Endothelial cell of umbilical vein (primary cell): ENCODE data around the gene OGFOD2. TPM values are rescaled to one million over a fixed set of nuclear protein-coding genes. Genes with fewer than 3 reads are reported as not detected.

Source experiments
- BruUV-seq: library from RNA; stranded (reverse); fragments of 400-500 nt; replicated peaks from 2 replicates; lab custom pipeline; 2021; lab: Mats Ljungman, UMichigan
- CTCF ChIA-PET: fragments of 300-600, 350-600 bp; sonication (Branson Sonifier 250); formaldehyde crosslinking; loops from one replicate; lab custom pipeline; 2021; ENCODE audit warnings: antibody characterized with exemption, inconsistent platforms; lab: Charles Lee
- POLR2A ChIA-PET: fragments of 300-600, 350-600 bp; sonication (Branson Sonifier 250); formaldehyde crosslinking; loops from one replicate; lab custom pipeline; 2021; ENCODE audit warnings: antibody characterized with exemption, inconsistent platforms; lab: Charles Lee
- DNase-seq: peaks from one replicate; pipeline ENCODE4 v3.0.0-alpha.2; 2011; ENCODE audit warnings: low read depth, low spot score
- FAIRE-seq: peaks from 2 replicates; lab custom pipeline; 2011; peaks lifted over from hg19 to GRCh38; lab: Jason Lieb, UNC
- H2AFZ ChIP-seq: 2 replicates; pipeline ENCODE4 v1.6.0; 2012; ENCODE audit warnings: low read depth, low read length, control low read depth, inconsistent platforms
- H3K27ac ChIP-seq: 2 replicates; pipeline ENCODE4 v1.5.1; 2011; ENCODE audit warnings: low read depth, mild to moderate bottlenecking, control low read depth, low read length, moderate library complexity; ENCODE audit not compliant: insufficient read depth
- H3K27me3 ChIP-seq, 2 experiments: 2 replicates each; pipeline versions ENCODE4 v1.6.0 to v1.6.1; 2011; ENCODE audit warnings: low read length in 2 of 2, mixed read lengths in 1 of 2; ENCODE audit not compliant: control insufficient read depth in 2 of 2, insufficient read depth in 2 of 2
- H3K36me3 ChIP-seq, 2 experiments: 2 replicates in 1 of 2; 3 replicates in 1 of 2; pipeline ENCODE4 v1.5.1; 2011; ENCODE audit warnings: low read length in 2 of 2, mild to moderate bottlenecking in 1 of 2, moderate library complexity in 1 of 2; ENCODE audit not compliant: control insufficient read depth in 2 of 2, insufficient read depth in 2 of 2; ENCODE audit errors: extremely low read depth in 1 of 2
- H3K4me1 ChIP-seq: 3 replicates; pipeline ENCODE4 v1.5.1; 2011; ENCODE audit warnings: mild to moderate bottlenecking, low read length; ENCODE audit not compliant: control insufficient read depth, insufficient read depth; ENCODE audit errors: extremely low read depth
- H3K4me2 ChIP-seq: 2 replicates; pipeline ENCODE4 v1.6.1; 2011; ENCODE audit warnings: low read length, control low read depth, mixed read lengths; ENCODE audit not compliant: insufficient read depth
- H3K4me3 ChIP-seq, 3 experiments: fragments of 200-600 bp in 1 of 3; sonication (generic), shearing (Covaris generic) in 1 of 3; replicated peaks in 1 of 3; 2 replicates each; pipeline ENCODE4 v1.5.1; 2011 to 2016; ENCODE audit warnings: control low read depth in 3 of 3, low read length in 3 of 3, mild to moderate bottlenecking in 2 of 3, inconsistent platforms in 1 of 3, low read depth in 1 of 3, moderate library complexity in 1 of 3; ENCODE audit not compliant: insufficient read depth in 1 of 3
- H3K79me2 ChIP-seq: 2 replicates; pipeline ENCODE4 v1.6.0; 2012; ENCODE audit warnings: low read length, inconsistent platforms; ENCODE audit not compliant: control insufficient read depth, insufficient read depth
- H3K9ac ChIP-seq: replicated peaks from 2 replicates; pipeline ENCODE3; 2011; ENCODE audit warnings: low read length, control low read depth; ENCODE audit not compliant: insufficient read depth; ENCODE audit errors: extremely low read depth
- H3K9me1 ChIP-seq: replicated peaks from 3 replicates; pipeline ENCODE4 v1.6.0; 2011; ENCODE audit warnings: mild to moderate bottlenecking, low read length; ENCODE audit not compliant: control insufficient read depth, insufficient read depth; ENCODE audit errors: extremely low read depth
- H3K9me3 ChIP-seq: replicated peaks from 2 replicates; pipeline ENCODE4 v1.5.1; 2012; ENCODE audit warnings: low read length, inconsistent platforms; ENCODE audit not compliant: control insufficient read depth, insufficient read depth
- H4K20me1 ChIP-seq: replicated peaks from 2 replicates; pipeline ENCODE3; 2011; ENCODE audit warnings: mild to moderate bottlenecking, low read length; ENCODE audit not compliant: control insufficient read depth, insufficient read depth; ENCODE audit errors: extremely low read depth
- CTCF ChIP-seq, 2 donors: IDR thresholded peaks; 1 replicate in 1 of 2; 2 replicates in 1 of 2; pipeline ENCODE4 v1.5.1; 2011; ENCODE audit warnings: low read length in 2 of 2, mild to moderate bottlenecking in 2 of 2, moderate library complexity in 2 of 2, control low read depth in 1 of 2, inconsistent platforms in 1 of 2, low read depth in 1 of 2; ENCODE audit not compliant: insufficient read depth in 1 of 2; ENCODE audit errors: extremely low read depth in 1 of 2
- EZH2 ChIP-seq: IDR thresholded peaks from 2 replicates; pipeline ENCODE4 v1.6.1; 2012; ENCODE audit warnings: borderline replicate concordance, low read depth, mild to moderate bottlenecking, moderate library complexity, low read length, inconsistent platforms; ENCODE audit not compliant: severe bottlenecking
- FOS ChIP-seq: IDR thresholded peaks from 2 replicates; pipeline ENCODE4 v1.6.1; 2011; ENCODE audit warnings: mild to moderate bottlenecking, low read length, moderate library complexity, borderline replicate concordance; ENCODE audit not compliant: insufficient read depth
- GATA2 ChIP-seq: IDR thresholded peaks from 2 replicates; pipeline ENCODE4 v1.7.0; 2011; ENCODE audit warnings: low read depth, mild to moderate bottlenecking, moderate library complexity, mixed read lengths, low read length; ENCODE audit not compliant: insufficient read length, insufficient read depth
- JUN ChIP-seq: IDR thresholded peaks from 2 replicates; pipeline ENCODE4 v1.6.1; 2011; ENCODE audit warnings: borderline replicate concordance, low read depth; ENCODE audit not compliant: insufficient read length, insufficient read depth
- MAX ChIP-seq: IDR thresholded peaks from 2 replicates; pipeline ENCODE4 v1.6.1; 2011; ENCODE audit not compliant: insufficient read depth, insufficient read length
- MYC ChIP-seq: IDR thresholded peaks from one replicate; pipeline ENCODE4 v1.6.1; 2011; ENCODE audit warnings: mild to moderate bottlenecking, low read depth, low read length
- POLR2A ChIP-seq: IDR thresholded peaks from 2 replicates; pipeline ENCODE4 v1.6.1; 2012; ENCODE audit warnings: low read depth, mild to moderate bottlenecking, control low read depth, low read length
- POLR2AphosphoS5 ChIP-seq: IDR thresholded peaks from 2 replicates; pipeline ENCODE4 v1.6.1; 2012; ENCODE audit warnings: low read depth, mild to moderate bottlenecking, control low read depth, low read length, moderate library complexity; ENCODE audit not compliant: insufficient read depth
- dilution Hi-C: fragments of 300-500 bp; cut with MboI; formaldehyde crosslinking; loops from one replicate; pipeline ENCODE4 v1.15.0; 2019; ENCODE audit warnings: low sequenced_read_pairs; ENCODE audit not compliant: extremely low pct_ligation_motif_present
- intact Hi-C: fragments of 100-400 bp; cut with micrococcal nuclease; formaldehyde crosslinking; loops from one replicate; pipeline ENCODE4 v1.10.0; 2022
- polyA plus RNA-seq, 4 experiments: library from polyadenylated mRNA; depleted of rRNA in 3 of 4; stranded (reverse) in 3 of 4; unstranded in 1 of 4; fragments of >200 nt; gene quantifications; 2 replicates each; pipeline versions ENCODE4 v1.2.1 to v1.2.3, GENCODE V29; 2011 to 2012; ENCODE audit warnings: missing spikeins in 1 of 4
- total RNA-seq: library from RNA; stranded (reverse); gene quantifications from 2 replicates; pipeline ENCODE4 v1.2.3, GENCODE V29; 2021

The OGFOD2 gene
- total and polyA plus RNA-seq, 2 donors (not counting 3 experiments of a cell fraction or from before 2014, with no cell fraction given), result 16.8 to 24.1 TPM

GRCh38 chr12:122984612-122985337 lies 9.7 kb downstream of the OGFOD2 start:
- H3K9me1 ChIP-seq, result no peaks in the 10 kb centered on the region
- H3K4me3 ChIP-seq, result no peak overlapping the region
- TF ChIP-seq CTCF (IDR thresholded peaks at IDR 0.05; ENCODE audit: extremely low read depth in 1 of 2, insufficient read depth in 1 of 2, low read depth in 1 of 2, low read length in 2 of 2) (no peak), POLR2AphosphoS5 (no peak), MYC (no peak), FOS (no peak), EZH2 (no peak), GATA2 (no peak), MAX (no peak), POLR2A (no peak), JUN (no peak)
- DNase-seq (no peak), FAIRE-seq (no peak)
- peaks cover 0 to 10% of the 10 kb centered on the region in 2 experiments for H3K36me3 ChIP-seq
- ChIA-PET CTCF (interaction anchor here (1.0 to 2.9 kb wide), 3 partner anchors 58 to 254 kb away, joined by 3 to 21 read pairs (median 6); partner anchors contain the start of genes MPHOSPH9 and MTRFR), POLR2A (no interaction called here)
- no peak overlapping the region for H3K9ac ChIP-seq
- H3K79me2 ChIP-seq, result peaks cover 23% of the 10 kb centered on the region
- H3K4me2 ChIP-seq, result peak overlapping the region; percentile 12
- no peaks in the 10 kb centered on the region for H4K20me1 ChIP-seq
- H3K4me1 ChIP-seq, result peaks cover 30% of the 10 kb centered on the region
- intact Hi-C loops (no loop called here), dilution Hi-C loops (no loop called here)
- TSS peak; percentile 7 for BruUV-seq
- no peaks in the 10 kb centered on the region for H3K27me3 ChIP-seq
- H2AFZ ChIP-seq, result no peak overlapping the region
- no peak overlapping the region for H3K27ac ChIP-seq
- no peaks in the 10 kb centered on the region for H3K9me3 ChIP-seq
